GM21390 (cell line): ENCODE measurements around the gene CASP8.

Experiments used
- ATAC-seq: cut with Tn5 transposase; IDR thresholded peaks from one replicate; pipeline ENCODE4 v1.9.1; 2021; ENCODE audit not compliant: unreplicated experiment

CASP8 gene

DNA sequence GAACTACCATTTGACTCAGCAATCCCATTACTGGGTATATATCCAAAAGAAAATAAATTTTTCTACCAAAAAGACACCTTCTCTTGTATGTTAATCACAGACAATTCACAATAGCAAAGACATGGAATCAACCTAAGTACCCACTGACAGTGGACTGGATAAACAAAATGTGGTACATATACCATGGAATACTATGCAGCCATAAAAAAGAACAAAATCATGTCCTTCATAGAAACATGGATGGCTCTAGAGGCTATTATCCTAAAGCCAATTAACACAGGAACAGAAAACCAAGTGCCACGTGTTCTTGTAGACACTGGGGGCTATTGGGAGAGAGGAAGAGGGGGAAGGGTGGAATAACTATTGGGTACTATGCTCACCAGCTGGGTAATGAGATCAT lies 69.1 kb downstream of the CASP8 start:
- no peak for ATAC-seq
